GM23338 (cell line): ENCODE data around the gene MMS19. TPM values are rescaled to one million over a fixed set of nuclear protein-coding genes. Genes with fewer than 3 reads are reported as not detected.

Experiments used
- ATAC-seq: fragments of 200-7000 bp; cut with Tn5 transposase; 3 replicates; pipeline ENCODE4 v1.9.1; 2020
- DNase-seq: peaks from one replicate; pipeline ENCODE4 v3.0.0-alpha.2; 2015; ENCODE audit warnings: low spot score
- H2AFZ ChIP-seq: fragments of 200-600 bp; sonication (generic); 2 replicates; pipeline ENCODE4 v1.8.0; 2016; ENCODE audit warnings: antibody characterized with exemption, mild to moderate bottlenecking, moderate library complexity
- H3F3A ChIP-seq: fragments of 200-600 bp; sonication (generic); replicated peaks from 2 replicates; pipeline ENCODE4 v1.8.0; 2017; ENCODE audit warnings: antibody characterized with exemption, mixed run types, low read depth
- H3K27ac ChIP-seq: fragments of 200-600 bp; sonication (generic); 2 replicates; pipeline ENCODE4 v1.6.1; 2016; ENCODE audit warnings: low read depth
- H3K27me3 ChIP-seq: fragments of 200-600 bp; sonication (generic); 2 replicates; pipeline ENCODE4 v1.8.0; 2016; ENCODE audit warnings: mild to moderate bottlenecking, mixed run types, moderate library complexity; ENCODE audit not compliant: insufficient read depth
- H3K36me3 ChIP-seq: fragments of 200-600 bp; sonication (generic); 2 replicates; pipeline ENCODE4 v1.8.0; 2016; ENCODE audit warnings: mild to moderate bottlenecking; ENCODE audit not compliant: insufficient read depth
- H3K4me1 ChIP-seq: fragments of 200-600 bp; sonication (generic); 2 replicates; pipeline ENCODE4 v1.8.0; 2016; ENCODE audit warnings: mild to moderate bottlenecking, moderate library complexity; ENCODE audit not compliant: insufficient read depth
- H3K4me2 ChIP-seq: fragments of 200-600 bp; sonication (generic); 2 replicates; pipeline ENCODE4 v1.7.1; 2017; ENCODE audit warnings: mixed run types
- H3K4me3 ChIP-seq: fragments of 200-600 bp; sonication (generic); 2 replicates; pipeline ENCODE4 v1.6.1; 2016; ENCODE audit warnings: mixed run types
- H3K79me2 ChIP-seq: fragments of 200-600 bp; sonication (generic); replicated peaks from 2 replicates; pipeline ENCODE4 v1.8.0; 2017; ENCODE audit warnings: mild to moderate bottlenecking; ENCODE audit not compliant: insufficient read depth
- H3K9me2 ChIP-seq: fragments of 200-600 bp; sonication (generic); 2 replicates; pipeline ENCODE4 v1.8.0; 2017; ENCODE audit not compliant: insufficient read depth
- H4K20me1 ChIP-seq: fragments of 200-600 bp; sonication (generic); replicated peaks from 2 replicates; pipeline ENCODE4 v1.8.0; 2017; ENCODE audit warnings: mild to moderate bottlenecking; ENCODE audit not compliant: insufficient read depth
- H3K27ac Mint-ChIP-seq: 2 replicates; pipeline ENCODE4 v1.8.0; 2020; ENCODE audit warnings: inconsistent platforms, mild to moderate bottlenecking, moderate library complexity, mixed read lengths
- H3K27me3 Mint-ChIP-seq: 3 replicates; pipeline ENCODE4 v1.8.0; 2022; ENCODE audit warnings: low read depth, mild to moderate bottlenecking, moderate library complexity, mixed read lengths, inconsistent platforms; ENCODE audit not compliant: insufficient read depth, poor library complexity
- H3K36me3 Mint-ChIP-seq: 3 replicates; pipeline ENCODE4 v1.8.0; 2021; ENCODE audit warnings: low read depth, mild to moderate bottlenecking, inconsistent platforms, moderate library complexity, mixed read lengths
- H3K4me1 Mint-ChIP-seq: 3 replicates; pipeline ENCODE4 v1.8.0; 2020; ENCODE audit warnings: mild to moderate bottlenecking, inconsistent platforms, mixed read lengths
- H3K4me3 Mint-ChIP-seq: 3 replicates; pipeline ENCODE4 v1.8.0; 2021; ENCODE audit warnings: moderate library complexity, mild to moderate bottlenecking, inconsistent platforms, mixed read lengths
- H3K9me3 Mint-ChIP-seq: 3 replicates; pipeline ENCODE4 v1.8.0; 2020; ENCODE audit warnings: moderate library complexity, mild to moderate bottlenecking, inconsistent platforms, mixed read lengths
- CREB1 ChIP-seq: fragments of 250-450 bp; sonication (Bioruptor Pico); IDR thresholded peaks from 2 replicates; pipeline ENCODE4 v1.5.0; 2020; ENCODE audit warnings: low read depth, mild to moderate bottlenecking, moderate library complexity
- EZH2 ChIP-seq: fragments of 200-600 bp; sonication (generic); IDR thresholded peaks from one replicate; pipeline ENCODE4 v1.8.0; 2017; ENCODE audit warnings: antibody characterized with exemption, mild to moderate bottlenecking, low read depth; ENCODE audit not compliant: unreplicated experiment
- JUNB ChIP-seq: IDR thresholded peaks from one replicate; pipeline ENCODE4 v1.6.1; 2016; ENCODE audit warnings: antibody characterized with exemption; ENCODE audit not compliant: unreplicated experiment
- POLR2AphosphoS5 ChIP-seq: IDR thresholded peaks from 2 replicates; pipeline ENCODE4 v1.6.1; 2016; ENCODE audit warnings: antibody characterized with exemption, low read depth
- ZNF114 ChIP-seq: fragments of 250-450 bp; sonication (Bioruptor Pico); IDR thresholded peaks from 2 replicates; pipeline ENCODE4 v1.5.0; 2020; ENCODE audit warnings: mild to moderate bottlenecking, moderate library complexity
- ZNF331 ChIP-seq: fragments of 250-450 bp; sonication (Bioruptor Pico); IDR thresholded peaks from 2 replicates; pipeline ENCODE4 v1.5.0; 2020; ENCODE audit warnings: low read depth, mild to moderate bottlenecking, moderate library complexity
- polyA plus RNA-seq: library from polyadenylated mRNA; unstranded; fragments of >200 nt; fragmentation: Nextera tagmentation; extraction: Ambion mirVana; gene quantifications from 2 replicates; pipeline ENCODE4 v1.2.1, GENCODE V29; 2016
- total RNA-seq: library from RNA; depleted of rRNA; stranded (reverse); fragments of >200 nt; shearing (Covaris generic); gene quantifications from 2 replicates; pipeline ENCODE4 v1.2.3, GENCODE V29; 2014
- TF ChIP-seq, protein P1 (sequence below): IDR thresholded peaks from 2 replicates; pipeline ENCODE4 v1.6.1; 2016; ENCODE audit warnings: antibody characterized with exemption
- TF ChIP-seq, protein P2 (sequence below): IDR thresholded peaks from one replicate; pipeline ENCODE4 v1.6.1; 2018; ENCODE audit warnings: antibody characterized with exemption; ENCODE audit not compliant: unreplicated experiment
- TF ChIP-seq, protein P3 (sequence below), 2 experiments: fragments of 200-600 bp in 1 of 2; sonication (generic) in 1 of 2; conservative IDR thresholded peaks; 2 replicates each; pipeline versions ENCODE4 v1.5.1 to v1.6.1; 2016 to 2017; ENCODE audit warnings: antibody characterized with exemption in 2 of 2, low read depth in 2 of 2, mild to moderate bottlenecking in 2 of 2, moderate library complexity in 1 of 2

Gene MMS19
- total and polyA plus RNA-seq, 2 experiments from 2014 or later = 81.5 to 252 TPM

DNA sequence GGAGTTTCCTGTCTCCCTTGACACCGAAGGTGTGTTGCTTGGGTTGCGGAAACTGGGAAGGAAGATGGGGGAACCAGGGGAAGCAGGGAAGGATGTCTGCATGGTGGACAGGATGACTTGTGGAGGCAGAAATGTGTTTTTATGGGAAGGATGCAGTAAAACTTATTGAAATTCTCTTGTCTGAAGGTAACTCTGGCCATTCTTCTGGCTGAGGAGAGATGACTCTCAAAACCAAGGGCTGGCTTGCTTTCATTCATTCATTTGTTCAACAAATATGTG lies 2.0 kb upstream of the MMS19 start:
- Mint-ChIP-seq H3K27ac (no peak overlapping the region), H3K4me1 (peaks cover 35% of the 10 kb centered on the region), H3K36me3 (no peaks in the 10 kb centered on the region; the same call in 2 of the 3 replicates), H3K27me3 (peaks cover 22% of the 10 kb centered on the region), H3K4me3 (peak overlapping the region; percentile 79), H3K9me3 (no peaks in the 10 kb centered on the region; the same call in 2 of the 3 replicates)
- H3K36me3 ChIP-seq = no peaks in the 10 kb centered on the region
- H3K4me2 ChIP-seq = peak overlapping the region; percentile 94
- H3K4me3 ChIP-seq = peak overlapping the region; percentile 99
- no peaks in the 10 kb centered on the region for H3K9me2 ChIP-seq
- ATAC-seq (no peak), DNase-seq (no peak)
- no peak overlapping the region for H3K27ac ChIP-seq
- peaks cover 36% of the 10 kb centered on the region for H3K4me1 ChIP-seq
- peaks cover 47% of the 10 kb centered on the region for H4K20me1 ChIP-seq
- H3K27me3 ChIP-seq = peaks cover 18% of the 10 kb centered on the region
- no peak overlapping the region for H2AFZ ChIP-seq
- peaks cover 14% of the 10 kb centered on the region; the same call in 1 of the 2 replicates for H3F3A ChIP-seq
- H3K79me2 ChIP-seq = peaks cover 67% of the 10 kb centered on the region
- TF ChIP-seq, protein P1, sequence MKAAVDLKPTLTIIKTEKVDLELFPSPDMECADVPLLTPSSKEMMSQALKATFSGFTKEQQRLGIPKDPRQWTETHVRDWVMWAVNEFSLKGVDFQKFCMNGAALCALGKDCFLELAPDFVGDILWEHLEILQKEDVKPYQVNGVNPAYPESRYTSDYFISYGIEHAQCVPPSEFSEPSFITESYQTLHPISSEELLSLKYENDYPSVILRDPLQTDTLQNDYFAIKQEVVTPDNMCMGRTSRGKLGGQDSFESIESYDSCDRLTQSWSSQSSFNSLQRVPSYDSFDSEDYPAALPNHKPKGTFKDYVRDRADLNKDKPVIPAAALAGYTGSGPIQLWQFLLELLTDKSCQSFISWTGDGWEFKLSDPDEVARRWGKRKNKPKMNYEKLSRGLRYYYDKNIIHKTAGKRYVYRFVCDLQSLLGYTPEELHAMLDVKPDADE = no peak

DNA sequence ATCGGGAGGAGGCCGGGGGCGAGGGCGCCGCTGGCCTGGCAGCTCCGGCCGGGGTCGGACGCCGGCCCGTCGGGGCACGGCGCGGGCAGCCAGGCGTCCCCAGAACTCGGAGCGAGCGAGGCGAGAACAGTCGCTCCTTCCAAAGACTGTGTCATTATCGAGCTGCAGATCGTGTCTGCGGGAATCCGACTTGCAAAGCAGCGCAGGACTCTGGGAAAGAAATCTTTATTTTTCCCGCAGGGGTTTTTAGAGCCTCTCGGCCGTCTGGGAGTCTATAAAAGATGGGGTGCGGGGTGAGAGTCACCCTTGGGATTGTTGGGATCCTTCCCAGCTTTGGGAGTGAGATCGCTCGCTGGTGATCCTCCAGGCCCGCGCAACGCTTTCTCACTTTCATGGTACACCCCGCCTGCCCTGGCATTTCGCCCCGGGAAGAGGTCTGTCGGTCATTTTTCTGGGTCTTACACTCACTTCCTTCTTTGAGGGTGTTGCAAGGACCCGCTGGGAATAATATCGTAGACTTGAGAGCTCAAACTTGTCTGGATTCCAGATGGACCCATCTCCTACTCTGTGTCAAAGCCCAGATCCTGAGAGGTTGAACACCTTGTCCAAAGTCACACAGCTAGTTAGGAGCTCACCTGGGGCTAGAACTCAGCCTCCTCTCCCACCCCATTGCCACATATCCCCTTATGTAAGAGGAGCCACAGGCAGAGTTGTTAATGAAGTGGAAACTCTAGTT lies 1.5 kb upstream of the MMS19 start:
- peaks cover 67% of the 10 kb centered on the region for H3K79me2 ChIP-seq
- DNase-seq (peak; percentile 35), ATAC-seq (no peak)
- H3K36me3 Mint-ChIP-seq = no peaks in the 10 kb centered on the region; the same call in 2 of the 3 replicates
- H3K4me1 ChIP-seq = peaks cover 40% of the 10 kb centered on the region
- H3K4me3 ChIP-seq = peak overlapping the region; percentile 99
- peak overlapping the region; percentile 94 for H3K4me2 ChIP-seq
- peaks cover 40% of the 10 kb centered on the region for H3K4me1 Mint-ChIP-seq
- H2AFZ ChIP-seq = no peak overlapping the region; the same call in 1 of the 2 replicates
- no peaks in the 10 kb centered on the region for H3K9me2 ChIP-seq
- peaks cover 22% of the 10 kb centered on the region for H3K27me3 Mint-ChIP-seq
- H3K27ac Mint-ChIP-seq = no peak overlapping the region
- H3K27me3 ChIP-seq = peaks cover 18% of the 10 kb centered on the region
- no peaks in the 10 kb centered on the region for H3K36me3 ChIP-seq
- H3F3A ChIP-seq = peaks cover 14% of the 10 kb centered on the region; the same call in 1 of the 2 replicates
- no peak overlapping the region for H3K27ac ChIP-seq
- no peaks in the 10 kb centered on the region; the same call in 2 of the 3 replicates for H3K9me3 Mint-ChIP-seq
- H3K4me3 Mint-ChIP-seq = peak overlapping the region; percentile 79
- peaks cover 50% of the 10 kb centered on the region for H4K20me1 ChIP-seq
- TF ChIP-seq EZH2 (no peak), CREB1 (CRISPR knock-in tag) (no peak), POLR2AphosphoS5 (no peak), JUNB (no peak), ZNF331 (CRISPR knock-in tag) (no peak), ZNF114 (CRISPR knock-in tag) (no peak)
- TF ChIP-seq, protein P2, sequence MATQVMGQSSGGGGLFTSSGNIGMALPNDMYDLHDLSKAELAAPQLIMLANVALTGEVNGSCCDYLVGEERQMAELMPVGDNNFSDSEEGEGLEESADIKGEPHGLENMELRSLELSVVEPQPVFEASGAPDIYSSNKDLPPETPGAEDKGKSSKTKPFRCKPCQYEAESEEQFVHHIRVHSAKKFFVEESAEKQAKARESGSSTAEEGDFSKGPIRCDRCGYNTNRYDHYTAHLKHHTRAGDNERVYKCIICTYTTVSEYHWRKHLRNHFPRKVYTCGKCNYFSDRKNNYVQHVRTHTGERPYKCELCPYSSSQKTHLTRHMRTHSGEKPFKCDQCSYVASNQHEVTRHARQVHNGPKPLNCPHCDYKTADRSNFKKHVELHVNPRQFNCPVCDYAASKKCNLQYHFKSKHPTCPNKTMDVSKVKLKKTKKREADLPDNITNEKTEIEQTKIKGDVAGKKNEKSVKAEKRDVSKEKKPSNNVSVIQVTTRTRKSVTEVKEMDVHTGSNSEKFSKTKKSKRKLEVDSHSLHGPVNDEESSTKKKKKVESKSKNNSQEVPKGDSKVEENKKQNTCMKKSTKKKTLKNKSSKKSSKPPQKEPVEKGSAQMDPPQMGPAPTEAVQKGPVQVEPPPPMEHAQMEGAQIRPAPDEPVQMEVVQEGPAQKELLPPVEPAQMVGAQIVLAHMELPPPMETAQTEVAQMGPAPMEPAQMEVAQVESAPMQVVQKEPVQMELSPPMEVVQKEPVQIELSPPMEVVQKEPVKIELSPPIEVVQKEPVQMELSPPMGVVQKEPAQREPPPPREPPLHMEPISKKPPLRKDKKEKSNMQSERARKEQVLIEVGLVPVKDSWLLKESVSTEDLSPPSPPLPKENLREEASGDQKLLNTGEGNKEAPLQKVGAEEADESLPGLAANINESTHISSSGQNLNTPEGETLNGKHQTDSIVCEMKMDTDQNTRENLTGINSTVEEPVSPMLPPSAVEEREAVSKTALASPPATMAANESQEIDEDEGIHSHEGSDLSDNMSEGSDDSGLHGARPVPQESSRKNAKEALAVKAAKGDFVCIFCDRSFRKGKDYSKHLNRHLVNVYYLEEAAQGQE = no peak
- TF ChIP-seq, protein P3, sequence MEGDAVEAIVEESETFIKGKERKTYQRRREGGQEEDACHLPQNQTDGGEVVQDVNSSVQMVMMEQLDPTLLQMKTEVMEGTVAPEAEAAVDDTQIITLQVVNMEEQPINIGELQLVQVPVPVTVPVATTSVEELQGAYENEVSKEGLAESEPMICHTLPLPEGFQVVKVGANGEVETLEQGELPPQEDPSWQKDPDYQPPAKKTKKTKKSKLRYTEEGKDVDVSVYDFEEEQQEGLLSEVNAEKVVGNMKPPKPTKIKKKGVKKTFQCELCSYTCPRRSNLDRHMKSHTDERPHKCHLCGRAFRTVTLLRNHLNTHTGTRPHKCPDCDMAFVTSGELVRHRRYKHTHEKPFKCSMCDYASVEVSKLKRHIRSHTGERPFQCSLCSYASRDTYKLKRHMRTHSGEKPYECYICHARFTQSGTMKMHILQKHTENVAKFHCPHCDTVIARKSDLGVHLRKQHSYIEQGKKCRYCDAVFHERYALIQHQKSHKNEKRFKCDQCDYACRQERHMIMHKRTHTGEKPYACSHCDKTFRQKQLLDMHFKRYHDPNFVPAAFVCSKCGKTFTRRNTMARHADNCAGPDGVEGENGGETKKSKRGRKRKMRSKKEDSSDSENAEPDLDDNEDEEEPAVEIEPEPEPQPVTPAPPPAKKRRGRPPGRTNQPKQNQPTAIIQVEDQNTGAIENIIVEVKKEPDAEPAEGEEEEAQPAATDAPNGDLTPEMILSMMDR (conservative IDR thresholded peaks at IDR 0.05; ENCODE audit: low read depth in 2 of 2) = no peak
